WTC11 (cell line): ENCODE data around the gene FAM107B. TPM values are rescaled to one million over a fixed set of nuclear protein-coding genes. Genes with fewer than 3 reads are reported as not detected.

ENCODE experiments used
- ATAC-seq: fragments of 200-7000 bp; cut with Tn5 transposase; 2 replicates; pipeline ENCODE4 v1.10.0; 2021; ENCODE audit warnings: mild to moderate bottlenecking, moderate library complexity
- CTCF ChIA-PET: fragments of 300-600 bp; sonication (Branson Sonifier 250); formaldehyde crosslinking; loops from one replicate; lab custom pipeline; 2021; ENCODE audit warnings: antibody characterized with exemption; lab: Charles Lee
- POLR2A ChIA-PET: fragments of 350-600 bp; sonication (Branson Sonifier 250); formaldehyde crosslinking; loops from one replicate; lab custom pipeline; 2021; ENCODE audit warnings: antibody characterized with exemption; lab: Charles Lee
- DNase-seq: peaks from one replicate; pipeline ENCODE4 v3.0.0; 2021; ENCODE audit warnings: low spot score
- H3K27ac Mint-ChIP-seq: 2 replicates; pipeline ENCODE4 v1.8.0; 2021; ENCODE audit warnings: mixed read lengths
- H3K27me3 Mint-ChIP-seq: 2 replicates; pipeline ENCODE4 v1.8.0; 2021; ENCODE audit warnings: low read depth, mild to moderate bottlenecking, moderate library complexity, mixed read lengths
- H3K36me3 Mint-ChIP-seq: 2 replicates; pipeline ENCODE4 v1.8.0; 2021; ENCODE audit warnings: mixed read lengths
- H3K4me1 Mint-ChIP-seq: 2 replicates; pipeline ENCODE4 v1.8.0; 2022; ENCODE audit warnings: mixed read lengths
- H3K4me3 Mint-ChIP-seq: 2 replicates; pipeline ENCODE4 v1.8.0; 2021; ENCODE audit warnings: mild to moderate bottlenecking, moderate library complexity, mixed read lengths
- H3K9me3 Mint-ChIP-seq: 2 replicates; pipeline ENCODE4 v1.8.0; 2021; ENCODE audit warnings: mixed read lengths
- CBFB ChIP-seq: sonication (generic); formaldehyde crosslinking; IDR thresholded peaks from 2 replicates; pipeline ENCODE4 v1.8.1; 2022; ENCODE audit warnings: mild to moderate bottlenecking, low read depth, missing genetic modification reagents
- CDX4 ChIP-seq: fragments of 250-450 bp; sonication (Bioruptor Pico); IDR thresholded peaks from 2 replicates; pipeline ENCODE4 v1.9.0; 2021; ENCODE audit warnings: moderate library complexity, mild to moderate bottlenecking, inconsistent platforms, borderline replicate concordance
- CREB1 ChIP-seq: sonication (generic); formaldehyde crosslinking; IDR thresholded peaks from 2 replicates; pipeline ENCODE4 v1.8.0; 2023; ENCODE audit warnings: mild to moderate bottlenecking, missing genetic modification reagents
- E2F5 ChIP-seq: sonication (generic); formaldehyde crosslinking; IDR thresholded peaks from 2 replicates; pipeline ENCODE4 v1.8.1; 2022; ENCODE audit warnings: mild to moderate bottlenecking, moderate library complexity, missing genetic modification reagents
- FOXJ3 ChIP-seq: sonication (generic); formaldehyde crosslinking; IDR thresholded peaks from 2 replicates; pipeline ENCODE4 v1.9.0; 2021; ENCODE audit warnings: missing genetic modification reagents, mild to moderate bottlenecking, borderline replicate concordance
- FOXK1 ChIP-seq: sonication (generic); formaldehyde crosslinking; IDR thresholded peaks from 2 replicates; pipeline ENCODE4 v1.8.0; 2022; ENCODE audit warnings: mild to moderate bottlenecking, moderate library complexity, missing genetic modification reagents
- GRHL2 ChIP-seq: fragments of 250-450 bp; sonication (Bioruptor Pico); IDR thresholded peaks from 2 replicates; pipeline ENCODE4 v1.8.0; 2022; ENCODE audit warnings: mild to moderate bottlenecking, moderate library complexity; ENCODE audit not compliant: insufficient replicate concordance, severe bottlenecking
- GTF2I ChIP-seq: fragments of 250-450 bp; sonication (Bioruptor Pico); conservative IDR thresholded peaks from 2 replicates; pipeline ENCODE4 v1.4.0; 2021; ENCODE audit warnings: mild to moderate bottlenecking
- HMGA2 ChIP-seq: fragments of 250-450 bp; sonication (Bioruptor Pico); IDR thresholded peaks from 2 replicates; pipeline ENCODE4 v1.4.0; 2021; ENCODE audit warnings: mild to moderate bottlenecking, moderate library complexity
- IRF1 ChIP-seq: sonication (generic); formaldehyde crosslinking; IDR thresholded peaks from 2 replicates; pipeline ENCODE4 v1.8.0; 2023; ENCODE audit warnings: missing genetic modification reagents
- MLX ChIP-seq: sonication (generic); formaldehyde crosslinking; IDR thresholded peaks from 2 replicates; pipeline ENCODE4 v1.8.1; 2023; ENCODE audit warnings: mild to moderate bottlenecking, missing genetic modification reagents, moderate library complexity
- MYBL2 ChIP-seq: sonication (generic); formaldehyde crosslinking; IDR thresholded peaks from 2 replicates; pipeline ENCODE4 v1.8.1; 2023; ENCODE audit warnings: mild to moderate bottlenecking, moderate library complexity, missing genetic modification reagents
- PRDM15 ChIP-seq: sonication (generic); formaldehyde crosslinking; IDR thresholded peaks from 2 replicates; pipeline ENCODE4 v1.8.0; 2022; ENCODE audit warnings: missing genetic modification reagents
- ZNF416 ChIP-seq: fragments of 250-450 bp; sonication (Bioruptor Pico); IDR thresholded peaks from 2 replicates; pipeline ENCODE4 v1.9.0; 2021; ENCODE audit warnings: mild to moderate bottlenecking, inconsistent platforms
- total RNA-seq: library from RNA; stranded (reverse); gene quantifications from 3 replicates; pipeline ENCODE4 v1.2.3, GENCODE V29; 2021
- TF ChIP-seq, protein P1 (sequence below): fragments of 200-600 bp; IDR thresholded peaks from 2 replicates; pipeline ENCODE4 v1.8.0; 2022; ENCODE audit warnings: antibody characterized with exemption
- TF ChIP-seq, protein P2 (sequence below): fragments of 250-450 bp; sonication (Bioruptor Pico); IDR thresholded peaks from 2 replicates; pipeline ENCODE4 v1.9.0; 2021; ENCODE audit warnings: mild to moderate bottlenecking
- TF ChIP-seq, protein P3 (sequence below): sonication (generic); formaldehyde crosslinking; IDR thresholded peaks from 2 replicates; pipeline ENCODE4 v1.8.1; 2023; ENCODE audit warnings: mild to moderate bottlenecking, missing genetic modification reagents, borderline replicate concordance
- TF ChIP-seq, protein P4 (sequence below): sonication (generic); formaldehyde crosslinking; IDR thresholded peaks from 2 replicates; pipeline ENCODE4 v1.8.1; 2022; ENCODE audit warnings: low read depth, missing genetic modification reagents, borderline replicate concordance

Gene FAM107B
- total RNA-seq, 1 experiment from 2014 or later = 22.4 TPM

GRCh38 chr10:14649739-14650138 lies 125.0 kb downstream of the FAM107B start:
- no peak for TF ChIP-seq FOXJ3
- no peak for TF ChIP-seq CREB1 (CRISPR knock-in tag)
- TF ChIP-seq MYBL2 = no peak
- TF ChIP-seq ZNF416 = no peak
- TF ChIP-seq, protein P1, sequence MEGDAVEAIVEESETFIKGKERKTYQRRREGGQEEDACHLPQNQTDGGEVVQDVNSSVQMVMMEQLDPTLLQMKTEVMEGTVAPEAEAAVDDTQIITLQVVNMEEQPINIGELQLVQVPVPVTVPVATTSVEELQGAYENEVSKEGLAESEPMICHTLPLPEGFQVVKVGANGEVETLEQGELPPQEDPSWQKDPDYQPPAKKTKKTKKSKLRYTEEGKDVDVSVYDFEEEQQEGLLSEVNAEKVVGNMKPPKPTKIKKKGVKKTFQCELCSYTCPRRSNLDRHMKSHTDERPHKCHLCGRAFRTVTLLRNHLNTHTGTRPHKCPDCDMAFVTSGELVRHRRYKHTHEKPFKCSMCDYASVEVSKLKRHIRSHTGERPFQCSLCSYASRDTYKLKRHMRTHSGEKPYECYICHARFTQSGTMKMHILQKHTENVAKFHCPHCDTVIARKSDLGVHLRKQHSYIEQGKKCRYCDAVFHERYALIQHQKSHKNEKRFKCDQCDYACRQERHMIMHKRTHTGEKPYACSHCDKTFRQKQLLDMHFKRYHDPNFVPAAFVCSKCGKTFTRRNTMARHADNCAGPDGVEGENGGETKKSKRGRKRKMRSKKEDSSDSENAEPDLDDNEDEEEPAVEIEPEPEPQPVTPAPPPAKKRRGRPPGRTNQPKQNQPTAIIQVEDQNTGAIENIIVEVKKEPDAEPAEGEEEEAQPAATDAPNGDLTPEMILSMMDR = no peak
- no peak for TF ChIP-seq GTF2I
- TF ChIP-seq CDX4 (CRISPR knock-in tag) = no peak
- no peak for TF ChIP-seq IRF1 (CRISPR knock-in tag)
- TF ChIP-seq, protein P2, sequence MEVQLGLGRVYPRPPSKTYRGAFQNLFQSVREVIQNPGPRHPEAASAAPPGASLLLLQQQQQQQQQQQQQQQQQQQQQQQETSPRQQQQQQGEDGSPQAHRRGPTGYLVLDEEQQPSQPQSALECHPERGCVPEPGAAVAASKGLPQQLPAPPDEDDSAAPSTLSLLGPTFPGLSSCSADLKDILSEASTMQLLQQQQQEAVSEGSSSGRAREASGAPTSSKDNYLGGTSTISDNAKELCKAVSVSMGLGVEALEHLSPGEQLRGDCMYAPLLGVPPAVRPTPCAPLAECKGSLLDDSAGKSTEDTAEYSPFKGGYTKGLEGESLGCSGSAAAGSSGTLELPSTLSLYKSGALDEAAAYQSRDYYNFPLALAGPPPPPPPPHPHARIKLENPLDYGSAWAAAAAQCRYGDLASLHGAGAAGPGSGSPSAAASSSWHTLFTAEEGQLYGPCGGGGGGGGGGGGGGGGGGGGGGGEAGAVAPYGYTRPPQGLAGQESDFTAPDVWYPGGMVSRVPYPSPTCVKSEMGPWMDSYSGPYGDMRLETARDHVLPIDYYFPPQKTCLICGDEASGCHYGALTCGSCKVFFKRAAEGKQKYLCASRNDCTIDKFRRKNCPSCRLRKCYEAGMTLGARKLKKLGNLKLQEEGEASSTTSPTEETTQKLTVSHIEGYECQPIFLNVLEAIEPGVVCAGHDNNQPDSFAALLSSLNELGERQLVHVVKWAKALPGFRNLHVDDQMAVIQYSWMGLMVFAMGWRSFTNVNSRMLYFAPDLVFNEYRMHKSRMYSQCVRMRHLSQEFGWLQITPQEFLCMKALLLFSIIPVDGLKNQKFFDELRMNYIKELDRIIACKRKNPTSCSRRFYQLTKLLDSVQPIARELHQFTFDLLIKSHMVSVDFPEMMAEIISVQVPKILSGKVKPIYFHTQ (CRISPR knock-in tag) = no peak
- no peak for TF ChIP-seq FOXK1 (CRISPR knock-in tag)
- TF ChIP-seq, all 79 proteins: peak for 0
- no peaks in the 10 kb centered on the region for H3K27me3 Mint-ChIP-seq
- H3K9me3 Mint-ChIP-seq = peaks cover 7% of the 10 kb centered on the region
- ATAC-seq (no peak), DNase-seq (no peak)
- ChIA-PET CTCF (no interaction called here), POLR2A (no interaction called here)
- no peak overlapping the region for H3K27ac Mint-ChIP-seq
- H3K36me3 Mint-ChIP-seq = no peaks in the 10 kb centered on the region
- no peak overlapping the region for H3K4me3 Mint-ChIP-seq
- peaks cover 53% of the 10 kb centered on the region for H3K4me1 Mint-ChIP-seq

DNA sequence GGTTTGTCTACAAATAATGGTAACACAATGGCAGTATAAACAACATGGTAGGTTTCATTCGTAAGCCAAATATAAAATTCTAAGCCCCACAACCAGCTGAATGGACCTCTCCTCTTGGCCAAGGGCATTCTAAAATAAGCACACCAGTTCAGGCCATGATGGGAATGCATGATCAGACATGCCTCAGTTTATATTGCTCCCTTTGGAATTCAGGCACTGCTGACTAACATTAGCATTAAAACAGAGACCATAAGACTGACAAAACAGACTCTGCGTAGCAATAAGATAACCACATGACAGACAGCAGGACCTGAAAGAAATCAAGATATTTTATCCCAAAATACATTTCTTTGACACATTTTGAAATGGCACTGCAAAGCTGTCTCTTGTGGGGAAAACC lies 125.8 kb downstream of the FAM107B start:
- ATAC-seq (no peak), DNase-seq (no peak)
- Mint-ChIP-seq H3K9me3 (peaks cover 7% of the 10 kb centered on the region), H3K4me1 (peaks cover 45% of the 10 kb centered on the region), H3K27ac (no peak overlapping the region), H3K27me3 (no peaks in the 10 kb centered on the region), H3K36me3 (no peaks in the 10 kb centered on the region), H3K4me3 (no peak overlapping the region)
- ChIA-PET POLR2A (no interaction called here), CTCF (no interaction called here)
- no peak for TF ChIP-seq MLX
- TF ChIP-seq, protein P3, sequence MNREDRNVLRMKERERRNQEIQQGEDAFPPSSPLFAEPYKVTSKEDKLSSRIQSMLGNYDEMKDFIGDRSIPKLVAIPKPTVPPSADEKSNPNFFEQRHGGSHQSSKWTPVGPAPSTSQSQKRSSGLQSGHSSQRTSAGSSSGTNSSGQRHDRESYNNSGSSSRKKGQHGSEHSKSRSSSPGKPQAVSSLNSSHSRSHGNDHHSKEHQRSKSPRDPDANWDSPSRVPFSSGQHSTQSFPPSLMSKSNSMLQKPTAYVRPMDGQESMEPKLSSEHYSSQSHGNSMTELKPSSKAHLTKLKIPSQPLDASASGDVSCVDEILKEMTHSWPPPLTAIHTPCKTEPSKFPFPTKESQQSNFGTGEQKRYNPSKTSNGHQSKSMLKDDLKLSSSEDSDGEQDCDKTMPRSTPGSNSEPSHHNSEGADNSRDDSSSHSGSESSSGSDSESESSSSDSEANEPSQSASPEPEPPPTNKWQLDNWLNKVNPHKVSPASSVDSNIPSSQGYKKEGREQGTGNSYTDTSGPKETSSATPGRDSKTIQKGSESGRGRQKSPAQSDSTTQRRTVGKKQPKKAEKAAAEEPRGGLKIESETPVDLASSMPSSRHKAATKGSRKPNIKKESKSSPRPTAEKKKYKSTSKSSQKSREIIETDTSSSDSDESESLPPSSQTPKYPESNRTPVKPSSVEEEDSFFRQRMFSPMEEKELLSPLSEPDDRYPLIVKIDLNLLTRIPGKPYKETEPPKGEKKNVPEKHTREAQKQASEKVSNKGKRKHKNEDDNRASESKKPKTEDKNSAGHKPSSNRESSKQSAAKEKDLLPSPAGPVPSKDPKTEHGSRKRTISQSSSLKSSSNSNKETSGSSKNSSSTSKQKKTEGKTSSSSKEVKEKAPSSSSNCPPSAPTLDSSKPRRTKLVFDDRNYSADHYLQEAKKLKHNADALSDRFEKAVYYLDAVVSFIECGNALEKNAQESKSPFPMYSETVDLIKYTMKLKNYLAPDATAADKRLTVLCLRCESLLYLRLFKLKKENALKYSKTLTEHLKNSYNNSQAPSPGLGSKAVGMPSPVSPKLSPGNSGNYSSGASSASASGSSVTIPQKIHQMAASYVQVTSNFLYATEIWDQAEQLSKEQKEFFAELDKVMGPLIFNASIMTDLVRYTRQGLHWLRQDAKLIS = no peak
- TF ChIP-seq CBFB (CRISPR knock-in tag) = no peak
- TF ChIP-seq GRHL2 = no peak
- TF ChIP-seq, protein P4, sequence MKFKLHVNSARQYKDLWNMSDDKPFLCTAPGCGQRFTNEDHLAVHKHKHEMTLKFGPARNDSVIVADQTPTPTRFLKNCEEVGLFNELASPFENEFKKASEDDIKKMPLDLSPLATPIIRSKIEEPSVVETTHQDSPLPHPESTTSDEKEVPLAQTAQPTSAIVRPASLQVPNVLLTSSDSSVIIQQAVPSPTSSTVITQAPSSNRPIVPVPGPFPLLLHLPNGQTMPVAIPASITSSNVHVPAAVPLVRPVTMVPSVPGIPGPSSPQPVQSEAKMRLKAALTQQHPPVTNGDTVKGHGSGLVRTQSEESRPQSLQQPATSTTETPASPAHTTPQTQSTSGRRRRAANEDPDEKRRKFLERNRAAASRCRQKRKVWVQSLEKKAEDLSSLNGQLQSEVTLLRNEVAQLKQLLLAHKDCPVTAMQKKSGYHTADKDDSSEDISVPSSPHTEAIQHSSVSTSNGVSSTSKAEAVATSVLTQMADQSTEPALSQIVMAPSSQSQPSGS (CRISPR knock-in tag) = no peak
- TF ChIP-seq E2F5 (CRISPR knock-in tag) = no peak
- TF ChIP-seq PRDM15 (CRISPR knock-in tag) = no peak
- no peak for TF ChIP-seq FOXK1 (CRISPR knock-in tag)
- no peak for TF ChIP-seq CREB1 (CRISPR knock-in tag)
- TF ChIP-seq HMGA2 = no peak
